MM.1S (cell line): ENCODE results near the gene TP63.

Source experiments
- DNase-seq: peaks from one replicate; pipeline ENCODE4 v3.0.0-alpha.2; 2015
- H2AFZ ChIP-seq: fragments of 300-600 bp; sonication (generic); 2 replicates; pipeline ENCODE4 v1.6.0; 2016; ENCODE audit warnings: antibody characterized with exemption, low read length
- H3F3A ChIP-seq: fragments of 300-600 bp; sonication (generic); 2 replicates; pipeline ENCODE4 v1.6.1; 2016; ENCODE audit warnings: mild to moderate bottlenecking, antibody characterized with exemption, low read length, moderate library complexity, mixed read lengths; ENCODE audit not compliant: insufficient read depth
- H3K27ac ChIP-seq: fragments of 300-600 bp; sonication (generic); 2 replicates; pipeline ENCODE4 v1.5.1; 2016; ENCODE audit warnings: mild to moderate bottlenecking, low read length
- H3K27me3 ChIP-seq: fragments of 300-600 bp; sonication (generic); replicated peaks from 2 replicates; pipeline ENCODE4 v1.6.0; 2016; ENCODE audit warnings: low read length; ENCODE audit not compliant: insufficient read depth
- H3K36me3 ChIP-seq: fragments of 300-600 bp; sonication (generic); replicated peaks from 2 replicates; pipeline ENCODE4 v1.6.1; 2016; ENCODE audit warnings: mild to moderate bottlenecking, low read length, mixed read lengths; ENCODE audit not compliant: insufficient read depth
- H3K4me1 ChIP-seq: fragments of 300-600 bp; sonication (generic); 2 replicates; pipeline ENCODE4 v1.6.1; 2016; ENCODE audit warnings: low read length, mixed read lengths
- H3K4me2 ChIP-seq: fragments of 300-600 bp; sonication (generic); 2 replicates; pipeline ENCODE4 v1.6.0; 2016; ENCODE audit warnings: low read depth, low read length
- H3K4me3 ChIP-seq: fragments of 300-600 bp; sonication (generic); 2 replicates; pipeline ENCODE4 v1.5.1; 2016; ENCODE audit warnings: low read length, mixed read lengths
- H3K79me2 ChIP-seq: fragments of 300-600 bp; sonication (generic); 2 replicates; pipeline ENCODE4 v1.6.1; 2016; ENCODE audit warnings: mixed run types, low read length, mixed read lengths
- H3K9ac ChIP-seq: fragments of 300-600 bp; sonication (generic); 2 replicates; pipeline ENCODE4 v1.6.1; 2016; ENCODE audit warnings: low read length, mixed read lengths
- H3K9me2 ChIP-seq: fragments of 300-600 bp; sonication (generic); replicated peaks from 2 replicates; pipeline ENCODE4 v1.6.1; 2016; ENCODE audit warnings: mild to moderate bottlenecking, low read length, mixed read lengths; ENCODE audit not compliant: insufficient read depth
- H3K9me3 ChIP-seq: fragments of 300-600 bp; sonication (generic); replicated peaks from 2 replicates; pipeline ENCODE4 v1.6.1; 2016; ENCODE audit warnings: mild to moderate bottlenecking, low read length, mixed read lengths; ENCODE audit not compliant: insufficient read depth
- H4K20me1 ChIP-seq: fragments of 300-600 bp; sonication (generic); 2 replicates; pipeline ENCODE4 v1.6.1; 2016; ENCODE audit warnings: mild to moderate bottlenecking, low read length, moderate library complexity, mixed read lengths; ENCODE audit not compliant: insufficient read depth
- EZH2 ChIP-seq: fragments of 300-600 bp; sonication (generic); optimal IDR thresholded peaks from 2 replicates; pipeline ENCODE3; 2017; ENCODE audit warnings: low read depth, mild to moderate bottlenecking, antibody characterized with exemption, low read length, mixed read lengths
- EZH2phosphoT487 ChIP-seq: fragments of 300-600 bp; sonication (generic); IDR thresholded peaks from 2 replicates; pipeline ENCODE4 v1.6.1; 2018; ENCODE audit warnings: antibody characterized with exemption, low read length
- TF ChIP-seq, protein P1 (sequence below): fragments of 300-600 bp; sonication (generic); IDR thresholded peaks from 2 replicates; pipeline ENCODE4 v1.5.1; 2016; ENCODE audit warnings: antibody characterized with exemption, low read length, mixed read lengths

Gene TP63

DNA sequence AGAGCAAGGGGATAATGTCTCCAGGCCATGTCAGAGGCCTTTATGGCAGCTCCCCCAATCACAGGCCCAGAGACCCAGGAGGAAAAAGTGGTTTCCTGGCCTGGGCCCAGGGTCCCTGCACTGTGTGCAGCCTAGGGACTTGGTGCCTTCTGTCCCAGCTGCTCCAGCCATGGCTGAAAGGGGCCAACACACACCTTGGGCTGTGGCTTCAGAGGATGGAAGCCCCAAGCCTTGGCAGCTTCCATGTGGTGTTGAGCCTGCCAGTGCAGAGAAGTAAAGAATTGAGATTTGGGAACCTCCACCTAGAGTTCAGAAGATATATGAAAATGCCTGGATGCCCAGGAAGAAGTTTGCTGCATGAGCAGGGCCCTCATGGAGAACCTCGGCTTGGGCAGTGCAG lies 18.1 kb upstream of the TP63 start:
- Histone ChIP-seq H3K36me3 (no peaks in the 10 kb centered on the region), H3K27me3 (no peaks in the 10 kb centered on the region), H3K27ac (no peak overlapping the region), H3K9me3 (no peaks in the 10 kb centered on the region), H3K9me2 (no peaks in the 10 kb centered on the region), H3K79me2 (no peaks in the 10 kb centered on the region), H4K20me1 (no peaks in the 10 kb centered on the region), H3K4me2 (no peak overlapping the region), H3K4me1 (no peaks in the 10 kb centered on the region), H2AFZ (no peak overlapping the region), H3F3A (no peaks in the 10 kb centered on the region), H3K4me3 (no peak overlapping the region), H3K9ac (no peak overlapping the region)
- TF ChIP-seq EZH2phosphoT487 (no peak), EZH2 (no peak)
- TF ChIP-seq, protein P1, sequence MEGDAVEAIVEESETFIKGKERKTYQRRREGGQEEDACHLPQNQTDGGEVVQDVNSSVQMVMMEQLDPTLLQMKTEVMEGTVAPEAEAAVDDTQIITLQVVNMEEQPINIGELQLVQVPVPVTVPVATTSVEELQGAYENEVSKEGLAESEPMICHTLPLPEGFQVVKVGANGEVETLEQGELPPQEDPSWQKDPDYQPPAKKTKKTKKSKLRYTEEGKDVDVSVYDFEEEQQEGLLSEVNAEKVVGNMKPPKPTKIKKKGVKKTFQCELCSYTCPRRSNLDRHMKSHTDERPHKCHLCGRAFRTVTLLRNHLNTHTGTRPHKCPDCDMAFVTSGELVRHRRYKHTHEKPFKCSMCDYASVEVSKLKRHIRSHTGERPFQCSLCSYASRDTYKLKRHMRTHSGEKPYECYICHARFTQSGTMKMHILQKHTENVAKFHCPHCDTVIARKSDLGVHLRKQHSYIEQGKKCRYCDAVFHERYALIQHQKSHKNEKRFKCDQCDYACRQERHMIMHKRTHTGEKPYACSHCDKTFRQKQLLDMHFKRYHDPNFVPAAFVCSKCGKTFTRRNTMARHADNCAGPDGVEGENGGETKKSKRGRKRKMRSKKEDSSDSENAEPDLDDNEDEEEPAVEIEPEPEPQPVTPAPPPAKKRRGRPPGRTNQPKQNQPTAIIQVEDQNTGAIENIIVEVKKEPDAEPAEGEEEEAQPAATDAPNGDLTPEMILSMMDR: no peak
- no peak for DNase-seq

DNA sequence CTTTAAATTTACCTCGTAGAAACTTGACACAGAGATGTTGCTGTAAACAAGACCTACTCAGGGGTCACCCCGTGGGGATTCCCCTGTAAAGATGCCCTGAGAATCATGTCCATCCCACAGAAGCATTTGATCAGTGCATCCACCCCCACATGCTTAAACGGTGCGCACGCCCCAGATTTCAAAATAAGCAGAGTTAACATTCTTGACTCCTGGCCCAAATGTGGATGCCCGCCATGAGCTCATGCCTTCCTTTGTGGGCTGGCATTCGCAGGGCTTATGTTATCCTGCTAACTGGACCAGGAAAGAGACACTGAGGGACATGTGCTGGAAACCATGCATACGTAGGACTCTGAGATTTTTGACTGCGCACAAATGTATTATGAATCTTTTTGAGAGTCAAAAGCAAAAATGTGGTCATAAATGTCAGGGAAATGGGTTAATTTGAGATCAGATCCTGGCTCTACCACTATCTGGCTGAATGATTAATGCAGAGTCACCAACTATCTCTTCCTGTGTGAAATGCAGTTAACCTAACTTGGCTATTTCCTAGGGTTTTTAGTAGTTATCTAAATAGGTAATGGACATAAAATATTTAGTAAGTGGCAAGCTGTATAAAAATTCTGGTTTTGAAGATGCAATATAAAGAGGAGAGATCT lies 9.1 kb upstream of the TP63 start:
- DNase-seq: no peak
- H3K9ac ChIP-seq: no peak overlapping the region
- H3K36me3 ChIP-seq: no peaks in the 10 kb centered on the region
- H3K4me1 ChIP-seq: no peaks in the 10 kb centered on the region
- TF ChIP-seq EZH2 (no peak), EZH2phosphoT487 (no peak)
- TF ChIP-seq, protein P1: no peak
- no peaks in the 10 kb centered on the region for H4K20me1 ChIP-seq
- no peak overlapping the region for H3K27ac ChIP-seq
- no peak overlapping the region for H2AFZ ChIP-seq
- no peaks in the 10 kb centered on the region for H3K79me2 ChIP-seq
- H3K9me3 ChIP-seq: no peaks in the 10 kb centered on the region
- no peak overlapping the region for H3K4me2 ChIP-seq
- H3K4me3 ChIP-seq: no peak overlapping the region
- H3K9me2 ChIP-seq: no peaks in the 10 kb centered on the region
- H3K27me3 ChIP-seq: no peaks in the 10 kb centered on the region
- no peaks in the 10 kb centered on the region for H3F3A ChIP-seq

DNA sequence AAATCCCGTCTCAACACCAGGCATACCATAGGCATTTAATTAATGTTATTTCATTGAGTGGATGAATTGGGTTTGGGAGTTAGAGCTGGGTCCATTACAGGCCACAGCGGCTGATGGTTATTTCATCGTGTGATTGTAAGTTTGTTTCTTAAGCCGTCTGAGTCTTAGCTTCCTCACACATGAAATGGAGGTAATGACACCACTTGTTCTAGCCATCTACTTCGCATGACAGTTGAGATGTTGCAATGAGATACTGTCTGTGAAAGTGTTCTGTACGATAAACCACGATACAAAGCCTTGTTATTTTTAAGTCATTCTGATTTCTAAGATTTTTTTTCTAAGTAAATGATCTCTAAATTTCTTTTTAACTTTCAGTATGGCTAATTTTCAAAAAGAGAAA lies 8.6 kb upstream of the TP63 start:
- Histone ChIP-seq H3K9me2 (no peaks in the 10 kb centered on the region), H2AFZ (no peak overlapping the region), H3K79me2 (no peaks in the 10 kb centered on the region), H4K20me1 (no peaks in the 10 kb centered on the region), H3K4me2 (no peak overlapping the region), H3K27me3 (no peaks in the 10 kb centered on the region), H3K9me3 (no peaks in the 10 kb centered on the region), H3K4me1 (no peaks in the 10 kb centered on the region), H3F3A (no peaks in the 10 kb centered on the region), H3K27ac (no peak overlapping the region), H3K36me3 (no peaks in the 10 kb centered on the region), H3K9ac (no peak overlapping the region), H3K4me3 (no peak overlapping the region)
- DNase-seq: no peak
- TF ChIP-seq EZH2phosphoT487: no peak

DNA sequence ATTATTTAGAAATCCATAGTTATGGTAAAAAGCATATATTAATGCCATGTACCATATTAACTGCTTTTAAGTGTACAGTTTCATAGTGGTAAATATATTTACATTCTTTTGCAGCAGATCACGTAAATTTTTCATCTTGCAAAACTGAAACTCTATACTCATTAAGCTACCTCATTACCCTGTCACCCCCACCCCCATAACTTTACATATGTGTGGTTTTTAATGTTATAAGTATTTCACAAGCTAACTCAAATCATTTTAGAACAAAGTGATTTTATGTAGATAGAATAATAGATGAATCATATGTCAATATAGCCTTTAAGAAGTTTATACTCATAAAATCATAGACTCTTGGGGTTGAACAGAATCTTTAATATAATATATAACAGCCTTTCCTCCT lies 7.1 kb upstream of the TP63 start:
- Histone ChIP-seq H3K36me3 (no peaks in the 10 kb centered on the region), H3K79me2 (no peaks in the 10 kb centered on the region), H3K4me2 (no peak overlapping the region), H2AFZ (no peak overlapping the region), H3K4me1 (no peaks in the 10 kb centered on the region), H3K27me3 (peaks cover 10% of the 10 kb centered on the region; the same call in 1 of the 2 replicates), H3K27ac (no peak overlapping the region), H3K9ac (no peak overlapping the region), H3K9me2 (no peaks in the 10 kb centered on the region), H3F3A (no peaks in the 10 kb centered on the region), H3K4me3 (no peak overlapping the region), H3K9me3 (no peaks in the 10 kb centered on the region), H4K20me1 (no peaks in the 10 kb centered on the region)
- DNase-seq: no peak
- TF ChIP-seq, protein P1: no peak
- no peak for TF ChIP-seq EZH2phosphoT487
- no peak for TF ChIP-seq EZH2
